HepG2 (cell line): ENCODE data around the gene CDS1. TPM values are rescaled to one million over a fixed set of nuclear protein-coding genes. Genes with fewer than 3 reads are reported as not detected.

Source experiments
- CEBPB ChIP-seq: IDR thresholded peaks from 2 replicates; pipeline ENCODE4 v1.6.1; 2011; ENCODE audit warnings: low read depth, low read length, improper control_type of control experiment, borderline replicate concordance
- GMEB1 ChIP-seq: sonication (generic); formaldehyde crosslinking; IDR thresholded peaks from 2 replicates; pipeline ENCODE4 v1.5.1; 2020; ENCODE audit warnings: missing genetic modification reagents, mild to moderate bottlenecking, borderline replicate concordance
- HDAC2 ChIP-seq: sonication (generic); formaldehyde crosslinking; IDR thresholded peaks from 2 replicates; pipeline ENCODE4 v1.4.0; 2020; ENCODE audit warnings: missing genetic modification reagents
- HOXA9 ChIP-seq: sonication (generic); formaldehyde crosslinking; IDR thresholded peaks from 2 replicates; pipeline ENCODE4 v1.8.1; 2022; ENCODE audit warnings: missing genetic modification reagents, mild to moderate bottlenecking, moderate library complexity, borderline replicate concordance
- LRRFIP1 ChIP-seq: sonication (generic); formaldehyde crosslinking; conservative IDR thresholded peaks from 2 replicates; pipeline ENCODE4 v1.4.0; 2020; ENCODE audit warnings: missing genetic modification reagents
- MYC ChIP-seq: sonication (generic); formaldehyde crosslinking; IDR thresholded peaks from 2 replicates; pipeline ENCODE4 v1.9.0; 2021; ENCODE audit warnings: missing genetic modification reagents, borderline replicate concordance
- NBN ChIP-seq: fragments of 450-650 bp; conservative IDR thresholded peaks from 2 replicates; pipeline ENCODE4 v1.6.1; 2017
- NFKB2 ChIP-seq: sonication (generic); formaldehyde crosslinking; IDR thresholded peaks from 2 replicates; pipeline ENCODE4 v1.4.0; 2020; ENCODE audit warnings: missing genetic modification reagents, borderline replicate concordance
- PBX2 ChIP-seq: IDR thresholded peaks from 2 replicates; pipeline ENCODE4 v1.6.1; 2016; ENCODE audit warnings: control low read depth
- RARA ChIP-seq: IDR thresholded peaks from 2 replicates; pipeline ENCODE4 v1.6.1; 2016; ENCODE audit warnings: missing genetic modification reagents, missing compliant biosample characterization
- RFX3 ChIP-seq: IDR thresholded peaks from 2 replicates; pipeline ENCODE4 v1.6.1; 2016; ENCODE audit warnings: missing biosample characterization, missing genetic modification reagents
- SNAPC2 ChIP-seq: sonication (generic); formaldehyde crosslinking; IDR thresholded peaks from 2 replicates; pipeline ENCODE4 v1.8.1; 2022; ENCODE audit warnings: mild to moderate bottlenecking, missing genetic modification reagents
- TEAD2 ChIP-seq: sonication (generic); formaldehyde crosslinking; IDR thresholded peaks from 2 replicates; pipeline ENCODE4 v1.9.0; 2021; ENCODE audit warnings: missing genetic modification reagents
- ZFAT ChIP-seq: sonication (generic); formaldehyde crosslinking; conservative IDR thresholded peaks from 2 replicates; pipeline ENCODE4 v1.8.1; 2023; ENCODE audit warnings: missing genetic modification reagents, inconsistent platforms
- ZFP36 ChIP-seq: fragments of 150-350 bp; IDR thresholded peaks from 2 replicates; pipeline ENCODE4 v1.6.1; 2018; ENCODE audit warnings: borderline replicate concordance, low read length, low read depth; ENCODE audit not compliant: partially characterized antibody
- ZHX1 ChIP-seq: sonication (generic); formaldehyde crosslinking; IDR thresholded peaks from 2 replicates; pipeline ENCODE4 v1.8.1; 2022; ENCODE audit warnings: low read depth, mild to moderate bottlenecking, missing genetic modification reagents
- ZNF160 ChIP-seq: sonication (generic); formaldehyde crosslinking; IDR thresholded peaks from 2 replicates; pipeline ENCODE4 v1.8.0; 2022; ENCODE audit warnings: mild to moderate bottlenecking, inconsistent platforms, missing genetic modification reagents
- ZNF207 ChIP-seq: fragments of 450-650 bp; IDR thresholded peaks from 2 replicates; pipeline ENCODE4 v1.6.1; 2016; ENCODE audit warnings: antibody characterized with exemption, borderline replicate concordance
- ZNF317 ChIP-seq: sonication (generic); formaldehyde crosslinking; IDR thresholded peaks from 2 replicates; pipeline ENCODE4 v1.5.0; 2020; ENCODE audit warnings: mild to moderate bottlenecking, missing genetic modification reagents
- ZNF326 ChIP-seq: sonication (generic); formaldehyde crosslinking; IDR thresholded peaks from 2 replicates; pipeline ENCODE4 v1.4.0; 2020; ENCODE audit warnings: missing genetic modification reagents, borderline replicate concordance
- ZNF740 ChIP-seq: sonication (generic); formaldehyde crosslinking; IDR thresholded peaks from 2 replicates; pipeline ENCODE4 v1.4.0; 2020; ENCODE audit warnings: missing genetic modification reagents
- ZNF746 ChIP-seq: sonication (generic); formaldehyde crosslinking; IDR thresholded peaks from 2 replicates; pipeline ENCODE4 v1.8.0; 2022; ENCODE audit warnings: mild to moderate bottlenecking, missing genetic modification reagents
- ZNF768 ChIP-seq: sonication (generic); formaldehyde crosslinking; IDR thresholded peaks from 2 replicates; pipeline ENCODE4 v1.4.0; 2020; ENCODE audit warnings: missing genetic modification reagents
- polyA plus RNA-seq, 8 experiments: library from polyadenylated mRNA; depleted of rRNA in 3 of 8; stranded (reverse) in 7 of 8; unstranded in 1 of 8; fragments of >200 nt; fragmentation: Illumina TruSeq in 4 of 8; extraction: Trizol in 4 of 8; gene quantifications; 2 replicates each; pipeline versions ENCODE4 v1.2.1 to v1.2.3, GENCODE V29; 2011 to 2016; ENCODE audit warnings: low read depth in 4 of 8, missing spikeins in 1 of 8, mixed read lengths in 1 of 8; ENCODE audit not compliant: insufficient read depth in 1 of 8
- total RNA-seq, 5 experiments: library from RNA; depleted of rRNA; stranded (reverse); fragments of >200 nt; fragmentation: Illumina TruSeq; extraction: Trizol; gene quantifications; 2 replicates each; pipeline ENCODE4 v1.2.3, GENCODE V29; 2016; ENCODE audit warnings: low read depth in 1 of 5

CDS1 gene
- total and polyA plus RNA-seq, 2 of the 13 experiments (the other 11 are each of a cell fraction or from before 2014, with no cell fraction given) = 2.1 to 3.2 TPM

GRCh38 chr4:84582302-84582987, 482 bp upstream of the CDS1 start (continued):
- no peak for TF ChIP-seq ZNF740
- TF ChIP-seq GMEB1 = peak; percentile 62
- TF ChIP-seq HOXA9 (CRISPR knock-in tag) = no peak
- TF ChIP-seq ZNF326 (CRISPR knock-in tag) = no peak
- TF ChIP-seq LRRFIP1 = no peak
- TF ChIP-seq ZFAT = no peak
- 0 out of 2 replicates have a peak, but pooled peaks have one; percentile 24 for TF ChIP-seq ZHX1 (CRISPR knock-in tag)
- no peak for TF ChIP-seq NBN
- TF ChIP-seq CEBPB = no peak
- TF ChIP-seq ZNF160 (CRISPR knock-in tag) = no peak
- TF ChIP-seq ZNF207 = no peak
- 0 out of 2 replicates have a peak, but pooled peaks have one; percentile 18 for TF ChIP-seq MYC (CRISPR knock-in tag)
- no peak for TF ChIP-seq NFKB2
- no peak for TF ChIP-seq RARA (CRISPR knock-in tag)
- TF ChIP-seq PBX2 (CRISPR knock-in tag) = no peak
- TF ChIP-seq ZNF317 (CRISPR knock-in tag) = no peak
- no peak; the same call in 1 of the 2 replicates for TF ChIP-seq ZNF768 (CRISPR knock-in tag)
- no peak for TF ChIP-seq HDAC2 (CRISPR knock-in tag)
- TF ChIP-seq ZNF746 (CRISPR knock-in tag) = 0 out of 2 replicates have a peak, but pooled peaks have one; percentile 49
- no peak for TF ChIP-seq TEAD2 (CRISPR knock-in tag)
- TF ChIP-seq SNAPC2 (CRISPR knock-in tag) = no peak
- no peak for TF ChIP-seq RFX3 (CRISPR knock-in tag)
- TF ChIP-seq ZFP36 = no peak
